AG04449 (cell line): ENCODE results near the gene MYO10.

Experiments
- CTCF ChIA-PET: fragments of 350-600 bp; formaldehyde crosslinking; extraction: SDS; loops from one replicate; lab custom pipeline; 2021; ENCODE audit warnings: antibody characterized with exemption; lab: Yijun Ruan, JAX
- POLR2A ChIA-PET: fragments of 400-600, 350-600 bp; formaldehyde crosslinking; extraction: SDS; loops from one replicate; lab custom pipeline; 2020; ENCODE audit warnings: antibody characterized with exemption, inconsistent platforms; lab: Yijun Ruan, JAX
- DNase-seq: peaks from one replicate; pipeline ENCODE4 v3.0.0-alpha.2; 2010; ENCODE audit warnings: low read depth, low spot score
- H3K4me3 ChIP-seq: 2 replicates; pipeline ENCODE4 v1.5.1; 2011; ENCODE audit warnings: low read depth, mild to moderate bottlenecking, control low read depth, low read length
- CTCF ChIP-seq: IDR thresholded peaks from one replicate; pipeline ENCODE4 v1.5.1; 2011; ENCODE audit warnings: mild to moderate bottlenecking, moderate library complexity, low read length, control low read depth, inconsistent platforms; ENCODE audit not compliant: insufficient read depth; ENCODE audit errors: missing control alignments

The MYO10 gene

GRCh38 chr5:16926417-16926816 lies 9.7 kb downstream of the MYO10 start:
- H3K4me3 ChIP-seq = no peak overlapping the region
- no peak for DNase-seq
- TF ChIP-seq CTCF = no peak
- CTCF ChIA-PET = interaction anchor here (1.1 to 13.4 kb wide), 5 partner anchors 8 to 262 kb away, joined by 3 to 190 read pairs (median 9); partner anchors contain the start of gene MYO10
- POLR2A ChIA-PET = no interaction called here

GRCh38 chr5:16924206-16924605 lies 11.9 kb downstream of the MYO10 start:
- DNase-seq = no peak
- ChIA-PET POLR2A (no interaction called here), CTCF (interaction anchor here (1.2 to 13.4 kb wide), 3 partner anchors 8 to 264 kb away, joined by 3 to 190 read pairs (median 60); no protein-coding TSS in a partner anchor)
- no peak overlapping the region for H3K4me3 ChIP-seq
- no peak for TF ChIP-seq CTCF

DNA sequence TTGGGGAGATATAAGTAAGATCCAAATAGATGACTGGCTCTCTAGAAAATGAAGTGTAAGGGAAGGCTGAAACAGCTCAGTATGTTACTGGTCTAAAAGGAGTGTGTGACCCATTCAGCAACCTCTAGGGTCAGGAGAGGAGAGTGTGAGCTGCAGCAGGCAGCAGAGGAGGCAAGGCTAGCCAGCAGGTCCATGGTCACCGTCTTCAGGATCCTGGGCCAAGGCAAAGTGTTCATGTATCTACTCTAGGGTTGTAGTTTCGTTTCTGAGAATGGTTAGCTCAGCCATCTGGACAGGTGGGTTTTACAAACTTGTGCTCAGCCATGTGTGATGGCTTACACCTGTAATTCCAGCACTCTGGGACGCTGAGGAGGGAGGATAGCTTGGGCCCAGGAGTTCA lies 13.7 kb downstream of the MYO10 start:
- no peak for DNase-seq
- POLR2A ChIA-PET = no interaction called here
- TF ChIP-seq CTCF = no peak
- CTCF ChIA-PET = interaction anchor here (0.9 to 13.4 kb wide), 3 partner anchors 10 to 266 kb away, joined by 3 to 190 read pairs (median 60); no protein-coding TSS in a partner anchor
- H3K4me3 ChIP-seq = no peak overlapping the region

- H3K4me3 ChIP-seq = no peak overlapping the region
- CTCF ChIA-PET = interaction anchor here (8.4 kb wide), 1 partner anchor 11 kb away, joined by 60 read pairs; no protein-coding TSS in a partner anchor
- no peak for TF ChIP-seq CTCF
- POLR2A ChIA-PET = no interaction called here
- no peak for DNase-seq
Observed at GRCh38 chr5:16921211-16921610, 14.9 kb downstream of the MYO10 start.

DNA sequence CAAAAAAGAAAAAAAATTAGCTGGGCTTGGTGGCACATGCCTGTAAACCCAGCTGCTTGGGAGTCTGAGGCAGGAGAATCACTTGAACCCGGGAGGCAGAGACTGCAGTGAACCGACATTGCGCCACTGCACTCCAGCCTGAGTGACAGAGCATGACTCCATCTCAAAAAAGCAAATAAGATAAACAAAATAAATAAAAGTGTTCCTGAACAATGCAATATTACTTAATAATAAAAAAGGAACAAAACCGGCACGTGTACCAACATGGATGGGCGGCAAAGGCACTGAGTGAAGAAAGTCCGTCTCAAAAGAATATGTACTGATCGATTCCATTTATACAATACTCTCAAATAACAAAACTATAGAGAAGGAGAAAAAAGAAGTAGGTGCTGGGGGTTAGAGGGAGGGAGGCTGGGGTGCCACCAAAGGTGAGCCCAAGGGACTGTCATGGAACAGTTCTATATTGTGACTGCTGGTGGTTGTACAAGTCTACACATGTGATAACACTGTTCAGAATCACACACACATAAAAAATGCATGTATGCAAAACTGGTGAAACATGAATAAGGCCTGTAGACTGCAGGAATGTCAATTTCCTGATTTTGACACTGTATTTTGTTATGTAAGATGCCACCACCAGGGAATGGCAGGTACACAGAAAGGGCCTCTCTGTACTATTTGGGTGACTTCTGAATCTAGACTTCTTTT lies 15.8 kb downstream of the MYO10 start:
- POLR2A ChIA-PET = interaction anchor here (0.6 kb wide), 1 partner anchor 11 kb away, joined by 3 read pairs; no protein-coding TSS in a partner anchor
- H3K4me3 ChIP-seq = no peak overlapping the region
- CTCF ChIA-PET = interaction anchor here (0.8 to 8.4 kb wide), 4 partner anchors 12 to 367 kb away, joined by 3 to 60 read pairs (median 4); no protein-coding TSS in a partner anchor
- no peak for TF ChIP-seq CTCF
- DNase-seq = no peak
